ENCODE results near the gene ECD.

The ECD gene

DNA sequence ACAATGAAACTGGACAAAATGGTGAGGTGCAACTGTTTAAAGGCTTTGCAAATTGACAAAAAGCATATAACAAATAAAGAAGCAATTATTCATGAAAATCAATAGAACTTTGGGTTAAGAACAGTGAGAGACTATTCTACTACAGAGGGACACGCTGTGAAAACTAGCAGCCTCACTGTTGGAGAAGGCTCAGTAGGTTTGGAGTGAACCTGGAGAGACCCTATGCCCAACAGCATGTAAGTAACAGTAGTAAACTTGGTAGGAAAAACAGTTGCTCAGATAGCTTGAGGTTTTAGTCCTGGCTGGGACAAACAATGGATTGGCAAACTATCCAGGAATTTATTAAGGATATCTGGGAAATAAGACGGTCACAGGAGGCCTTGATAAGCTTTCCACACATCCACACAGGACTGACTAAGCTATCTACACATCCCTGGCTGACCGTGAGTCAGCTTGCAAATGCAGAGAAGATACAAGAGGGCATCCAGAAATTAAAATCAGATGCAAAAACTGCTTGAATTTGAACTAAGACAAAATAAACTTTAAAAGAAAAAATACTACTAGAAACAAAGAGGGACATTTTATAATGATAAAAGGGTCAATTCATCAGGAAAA is 16.0 kb upstream of the ECD start:
- no peaks in the 10 kb centered on the region for H3K27me3 ChIP-seq (ENCODE audit: control insufficient read depth, insufficient read depth, low read length)
- H3K27ac ChIP-seq (ENCODE audit: low read depth, low read length), result no peak overlapping the region
- H3K4me3 ChIP-seq (ENCODE audit: low read depth, low read length), result no peak overlapping the region
- peaks cover 17% of the 10 kb centered on the region; the same call in 1 of the 2 replicates for H3K36me3 ChIP-seq (ENCODE audit: control insufficient read depth, insufficient read depth, low read length)
- H3K4me1 ChIP-seq (ENCODE audit: control insufficient read depth, insufficient read depth, low read length), result no peaks in the 10 kb centered on the region
- no peak overlapping the region for H3K9ac ChIP-seq (ENCODE audit: low read depth, low read length)
- H3K9me3 ChIP-seq (ENCODE audit: control insufficient read depth, insufficient read depth, low read length), result no peaks in the 10 kb centered on the region

DNA sequence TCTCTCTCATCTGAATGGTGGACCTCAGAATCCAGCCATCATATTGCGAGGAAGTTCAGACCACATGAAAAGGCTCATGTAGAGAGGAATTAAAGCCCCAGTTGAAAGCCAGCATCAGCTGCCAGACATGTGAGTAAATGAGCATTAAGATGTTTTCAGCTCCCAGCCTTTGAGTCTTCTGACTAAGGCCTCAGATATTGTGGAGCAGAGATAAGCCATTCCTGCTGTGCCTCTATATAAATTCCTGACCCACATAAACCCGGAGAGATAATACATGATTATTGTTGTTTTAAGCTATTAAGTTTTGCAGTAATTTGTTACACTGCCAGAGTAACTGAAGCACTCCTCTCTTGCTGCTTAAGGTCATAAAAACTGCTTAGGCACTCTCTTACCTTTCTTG is 14.8 kb upstream of the ECD start:
- peaks cover 17% of the 10 kb centered on the region; the same call in 1 of the 2 replicates for H3K36me3 ChIP-seq (ENCODE audit: control insufficient read depth, insufficient read depth, low read length)
- H3K27ac ChIP-seq (ENCODE audit: low read depth, low read length), result no peak overlapping the region
- no peak overlapping the region for H3K9ac ChIP-seq (ENCODE audit: low read depth, low read length)
- H3K4me1 ChIP-seq (ENCODE audit: control insufficient read depth, insufficient read depth, low read length), result no peaks in the 10 kb centered on the region
- no peak overlapping the region for H3K4me3 ChIP-seq (ENCODE audit: low read depth, low read length)
- no peaks in the 10 kb centered on the region for H3K9me3 ChIP-seq (ENCODE audit: control insufficient read depth, insufficient read depth, low read length)
- no peaks in the 10 kb centered on the region for H3K27me3 ChIP-seq (ENCODE audit: control insufficient read depth, insufficient read depth, low read length)

DNA sequence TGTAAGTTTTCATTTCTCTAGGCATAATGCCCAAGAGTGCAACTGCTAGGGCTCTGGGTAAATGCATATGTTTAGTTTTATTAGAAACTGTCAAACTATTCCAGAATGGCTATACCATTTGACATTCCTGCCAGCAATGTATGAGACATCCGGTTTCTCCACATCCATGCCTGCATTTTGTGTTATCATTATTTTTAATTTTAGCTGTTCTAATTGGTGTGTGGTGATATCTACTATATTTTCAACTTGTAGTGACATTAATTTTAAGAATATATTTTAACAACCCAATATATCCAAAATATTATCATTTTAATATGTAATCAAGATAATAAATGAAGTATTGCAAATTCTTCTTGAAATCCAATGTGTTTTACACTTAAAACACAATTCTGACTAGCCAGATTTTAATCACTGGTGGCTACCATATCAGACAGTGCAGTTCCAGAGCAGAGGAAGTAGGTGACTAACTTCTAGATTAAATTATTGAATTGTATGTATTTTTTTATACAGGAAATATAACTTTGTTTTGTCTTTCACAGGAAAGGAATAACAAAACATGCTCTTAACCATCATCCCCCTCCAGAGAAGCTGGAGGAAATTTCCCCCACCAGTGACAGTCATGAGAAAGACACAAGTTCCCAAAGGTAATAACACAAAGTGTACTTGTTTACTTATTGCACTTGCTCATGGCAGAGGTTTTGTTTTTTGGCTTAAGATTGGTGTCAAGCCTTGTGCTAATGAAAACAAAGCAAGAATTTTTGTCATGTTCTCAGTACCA is 6.5 kb upstream of the ECD start:
- H3K27me3 ChIP-seq (ENCODE audit: control insufficient read depth, insufficient read depth, low read length), result no peaks in the 10 kb centered on the region
- H3K4me3 ChIP-seq (ENCODE audit: low read depth, low read length), result no peak overlapping the region
- H3K9me3 ChIP-seq (ENCODE audit: control insufficient read depth, insufficient read depth, low read length), result no peaks in the 10 kb centered on the region
- H3K9ac ChIP-seq (ENCODE audit: low read depth, low read length), result no peak overlapping the region
- H3K4me1 ChIP-seq (ENCODE audit: control insufficient read depth, insufficient read depth, low read length), result no peaks in the 10 kb centered on the region
- peaks cover 9% of the 10 kb centered on the region for H3K36me3 ChIP-seq (ENCODE audit: control insufficient read depth, insufficient read depth, low read length)
- H3K27ac ChIP-seq (ENCODE audit: low read depth, low read length), result no peak overlapping the region

DNA sequence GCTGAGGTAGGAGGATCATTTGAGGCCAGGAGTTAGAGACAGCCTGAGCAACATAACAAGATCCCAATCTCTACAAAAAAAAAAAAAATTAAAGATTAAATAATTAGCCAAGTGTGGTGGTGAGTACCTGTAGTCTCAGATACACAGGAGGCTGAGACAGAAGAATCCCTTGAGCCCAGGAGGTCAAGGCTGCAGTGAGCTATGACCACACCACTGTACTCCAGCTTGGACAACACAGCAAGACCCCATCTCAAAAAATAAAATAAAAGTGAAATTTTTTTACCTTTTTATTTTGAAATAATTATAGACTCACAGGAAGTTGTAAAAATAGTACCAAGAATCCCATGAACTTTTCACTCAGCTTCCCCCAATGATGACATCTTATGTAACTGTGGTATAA is 5.1 kb upstream of the ECD start:
- H3K27ac ChIP-seq (ENCODE audit: low read depth, low read length), result no peak overlapping the region
- no peaks in the 10 kb centered on the region for H3K9me3 ChIP-seq (ENCODE audit: control insufficient read depth, insufficient read depth, low read length)
- H3K27me3 ChIP-seq (ENCODE audit: control insufficient read depth, insufficient read depth, low read length), result no peaks in the 10 kb centered on the region
- no peaks in the 10 kb centered on the region for H3K4me1 ChIP-seq (ENCODE audit: control insufficient read depth, insufficient read depth, low read length)
- H3K9ac ChIP-seq (ENCODE audit: low read depth, low read length), result no peak overlapping the region
- no peak overlapping the region for H3K4me3 ChIP-seq (ENCODE audit: low read depth, low read length)
- H3K36me3 ChIP-seq (ENCODE audit: control insufficient read depth, insufficient read depth, low read length), result peaks cover 9% of the 10 kb centered on the region

DNA sequence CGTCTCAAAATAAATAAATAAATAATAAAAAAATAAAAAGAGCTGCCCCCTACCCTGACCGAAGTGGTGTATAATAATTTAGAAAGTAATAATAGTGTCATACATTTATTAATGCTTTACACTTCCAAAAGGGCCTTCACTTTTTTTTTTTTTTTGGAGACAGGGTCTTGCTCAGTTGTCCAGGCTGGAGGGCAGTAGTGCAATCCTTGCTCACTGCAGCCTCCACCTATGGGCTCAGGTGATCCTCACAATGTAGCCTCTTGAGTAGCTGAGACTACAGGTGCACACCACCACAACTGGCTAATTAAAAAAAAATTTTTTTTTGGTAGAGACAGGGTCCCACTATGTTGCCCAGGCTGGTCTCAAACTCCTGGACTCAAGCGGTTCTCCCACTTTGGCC is 1.5 kb upstream of the ECD start:
- no peak overlapping the region for H3K27ac ChIP-seq (ENCODE audit: low read depth, low read length)
- H3K27me3 ChIP-seq (ENCODE audit: control insufficient read depth, insufficient read depth, low read length), result no peaks in the 10 kb centered on the region
- no peak overlapping the region for H3K4me3 ChIP-seq (ENCODE audit: low read depth, low read length)
- no peak overlapping the region for H3K9ac ChIP-seq (ENCODE audit: low read depth, low read length)
- H3K9me3 ChIP-seq (ENCODE audit: control insufficient read depth, insufficient read depth, low read length), result no peaks in the 10 kb centered on the region
- no peaks in the 10 kb centered on the region for H3K4me1 ChIP-seq (ENCODE audit: control insufficient read depth, insufficient read depth, low read length)
- peaks cover 4% of the 10 kb centered on the region; the same call in 1 of the 2 replicates for H3K36me3 ChIP-seq (ENCODE audit: control insufficient read depth, insufficient read depth, low read length)

DNA sequence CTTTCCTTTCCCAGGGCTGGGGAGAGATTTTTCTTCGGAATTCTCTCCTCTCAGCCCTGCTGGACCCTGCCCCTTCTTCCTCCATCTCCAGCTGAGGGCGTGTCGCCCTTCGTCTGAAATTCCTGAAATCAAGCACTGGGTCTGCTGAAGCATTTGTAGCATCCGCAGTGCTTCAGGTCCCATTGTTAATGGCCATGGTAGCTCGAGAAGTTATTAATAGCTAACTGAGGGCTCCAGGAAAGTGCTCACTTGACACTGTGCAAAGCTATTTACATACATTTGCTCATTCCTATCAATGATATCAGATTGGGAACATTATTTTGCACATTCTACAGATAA is 626 bp upstream of the ECD start:
- H3K27ac ChIP-seq (ENCODE audit: low read depth, low read length), result peak overlapping the region; percentile 95
- peak overlapping the region; percentile 99 for H3K4me3 ChIP-seq (ENCODE audit: low read depth, low read length)
- no peaks in the 10 kb centered on the region for H3K27me3 ChIP-seq (ENCODE audit: control insufficient read depth, insufficient read depth, low read length)
- H3K9me3 ChIP-seq (ENCODE audit: control insufficient read depth, insufficient read depth, low read length), result no peaks in the 10 kb centered on the region
- H3K4me1 ChIP-seq (ENCODE audit: control insufficient read depth, insufficient read depth, low read length), result no peaks in the 10 kb centered on the region
- H3K9ac ChIP-seq (ENCODE audit: low read depth, low read length), result peak overlapping the region; percentile 65
- peaks cover 9% of the 10 kb centered on the region for H3K36me3 ChIP-seq (ENCODE audit: control insufficient read depth, insufficient read depth, low read length)

DNA sequence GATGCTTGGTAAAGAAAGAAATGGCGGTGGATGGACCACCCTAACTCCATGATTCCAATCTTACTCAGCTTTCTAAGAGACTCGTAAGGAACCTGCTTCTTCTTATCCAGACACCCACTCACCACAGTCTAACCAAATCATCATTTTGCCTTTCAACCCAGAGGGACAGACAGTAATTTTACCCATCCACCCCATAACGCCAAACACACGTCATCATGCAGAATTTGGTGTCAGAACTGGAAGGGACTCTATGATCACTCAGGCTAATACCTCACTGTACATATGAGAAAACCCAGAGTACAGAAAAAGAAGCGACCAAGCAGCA is 388 bp downstream of the ECD start:
- Histone ChIP-seq H3K27ac (ENCODE audit: low read depth, low read length) (peak overlapping the region; percentile 95), H3K36me3 (ENCODE audit: control insufficient read depth, insufficient read depth, low read length) (peaks cover 19% of the 10 kb centered on the region), H3K9ac (ENCODE audit: low read depth, low read length) (peak overlapping the region; percentile 91), H3K9me3 (ENCODE audit: control insufficient read depth, insufficient read depth, low read length) (no peaks in the 10 kb centered on the region), H3K27me3 (ENCODE audit: control insufficient read depth, insufficient read depth, low read length) (no peaks in the 10 kb centered on the region), H3K4me1 (ENCODE audit: control insufficient read depth, insufficient read depth, low read length) (no peaks in the 10 kb centered on the region), H3K4me3 (ENCODE audit: low read depth, low read length) (peak overlapping the region; percentile 99)

DNA sequence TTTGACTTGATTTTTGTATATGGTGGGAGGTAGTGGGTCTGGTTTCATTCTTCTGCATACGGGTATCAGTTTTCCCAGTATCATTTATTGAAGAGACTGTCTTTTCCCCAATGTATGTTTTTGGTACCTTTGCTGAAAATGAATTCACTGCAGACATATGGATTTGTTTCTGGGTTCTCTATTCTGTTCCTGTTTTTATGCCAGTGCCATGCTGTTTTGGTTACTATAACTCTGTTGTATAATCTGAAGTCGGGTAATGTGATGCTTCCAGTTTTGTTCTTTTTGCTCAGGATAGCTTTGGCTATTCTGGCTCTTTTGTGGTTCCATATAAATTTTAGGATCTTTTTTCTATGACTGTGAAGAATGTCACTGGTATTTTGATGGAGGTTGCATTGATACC is 836 bp downstream of the ECD start:
- Histone ChIP-seq H3K9me3 (ENCODE audit: control insufficient read depth, insufficient read depth, low read length) (no peaks in the 10 kb centered on the region), H3K4me1 (ENCODE audit: control insufficient read depth, insufficient read depth, low read length) (no peaks in the 10 kb centered on the region), H3K27ac (ENCODE audit: low read depth, low read length) (no peak overlapping the region), H3K9ac (ENCODE audit: low read depth, low read length) (0 out of 2 replicates have a peak overlapping the region, but pooled peaks have one; percentile 91), H3K27me3 (ENCODE audit: control insufficient read depth, insufficient read depth, low read length) (no peaks in the 10 kb centered on the region), H3K4me3 (ENCODE audit: low read depth, low read length) (peak overlapping the region; percentile 99), H3K36me3 (ENCODE audit: control insufficient read depth, insufficient read depth, low read length) (peaks cover 24% of the 10 kb centered on the region)

DNA sequence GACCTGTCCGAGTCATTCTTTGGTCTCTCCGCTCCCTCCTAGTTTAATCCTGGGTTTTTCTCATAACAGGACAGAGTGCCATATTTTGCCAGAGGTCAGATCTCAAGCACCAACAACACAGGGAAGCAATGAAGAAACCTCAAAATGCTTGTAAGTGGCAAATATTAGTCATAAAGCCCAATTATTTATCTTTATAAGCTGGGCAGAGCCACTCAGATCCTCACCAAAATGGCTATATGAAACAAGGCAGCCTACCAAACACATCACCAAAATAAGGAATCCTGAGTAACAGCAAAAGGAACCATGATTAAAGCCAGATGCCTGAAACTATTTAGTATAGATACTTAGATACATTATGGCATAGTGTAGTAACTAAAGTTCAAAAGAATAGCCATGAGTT is 4.7 kb downstream of the ECD start:
- Histone ChIP-seq H3K27ac (ENCODE audit: low read depth, low read length) (no peak overlapping the region), H3K36me3 (ENCODE audit: control insufficient read depth, insufficient read depth, low read length) (peaks cover 45% of the 10 kb centered on the region), H3K9ac (ENCODE audit: low read depth, low read length) (no peak overlapping the region), H3K27me3 (ENCODE audit: control insufficient read depth, insufficient read depth, low read length) (no peaks in the 10 kb centered on the region), H3K4me3 (ENCODE audit: low read depth, low read length) (no peak overlapping the region), H3K9me3 (ENCODE audit: control insufficient read depth, insufficient read depth, low read length) (no peaks in the 10 kb centered on the region), H3K4me1 (ENCODE audit: control insufficient read depth, insufficient read depth, low read length) (no peaks in the 10 kb centered on the region)

DNA sequence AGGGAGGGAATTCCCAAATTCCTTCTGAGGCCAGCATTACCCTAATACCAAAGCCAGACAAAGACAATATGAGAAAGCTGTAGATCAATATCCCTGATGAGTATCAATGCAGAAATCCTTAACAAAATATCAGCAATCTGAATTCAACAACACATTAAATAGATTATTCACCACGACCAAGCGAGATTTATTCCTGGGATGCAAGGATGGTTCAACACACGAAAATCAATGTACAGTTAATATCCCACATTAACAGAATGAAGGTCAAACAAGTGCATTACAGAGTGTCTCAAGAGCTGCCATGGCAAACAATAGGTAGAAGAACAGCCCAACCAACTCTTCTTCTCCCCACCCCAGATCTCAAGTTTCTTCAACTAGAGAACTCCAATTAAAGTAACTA is 6.1 kb downstream of the ECD start:
- Histone ChIP-seq H3K9me3 (ENCODE audit: control insufficient read depth, insufficient read depth, low read length) (no peaks in the 10 kb centered on the region), H3K9ac (ENCODE audit: low read depth, low read length) (no peak overlapping the region), H3K36me3 (ENCODE audit: control insufficient read depth, insufficient read depth, low read length) (peaks cover 54% of the 10 kb centered on the region), H3K4me1 (ENCODE audit: control insufficient read depth, insufficient read depth, low read length) (no peaks in the 10 kb centered on the region), H3K27ac (ENCODE audit: low read depth, low read length) (no peak overlapping the region), H3K4me3 (ENCODE audit: low read depth, low read length) (no peak overlapping the region), H3K27me3 (ENCODE audit: control insufficient read depth, insufficient read depth, low read length) (no peaks in the 10 kb centered on the region)

DNA sequence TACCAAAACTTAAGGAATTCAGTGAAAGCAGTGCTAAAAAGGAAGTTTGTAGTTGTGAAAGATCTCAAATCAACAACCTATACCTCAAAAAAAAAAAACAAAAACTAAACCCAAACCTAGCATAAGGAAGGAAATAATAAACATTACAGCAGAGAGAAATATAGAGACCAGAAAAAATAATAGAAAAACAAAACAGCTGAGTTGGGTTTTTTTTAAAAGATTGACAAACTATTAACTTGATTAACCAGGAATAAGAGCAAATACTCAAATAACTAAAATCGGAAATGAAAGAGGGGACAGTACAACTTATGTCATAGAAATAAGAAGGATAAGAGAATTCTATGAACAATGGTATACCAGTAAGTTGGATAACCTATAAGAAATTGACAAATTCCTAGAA is 6.7 kb downstream of the ECD start:
- H3K4me1 ChIP-seq (ENCODE audit: control insufficient read depth, insufficient read depth, low read length), result no peaks in the 10 kb centered on the region
- H3K27me3 ChIP-seq (ENCODE audit: control insufficient read depth, insufficient read depth, low read length), result no peaks in the 10 kb centered on the region
- no peaks in the 10 kb centered on the region for H3K9me3 ChIP-seq (ENCODE audit: control insufficient read depth, insufficient read depth, low read length)
- no peak overlapping the region for H3K9ac ChIP-seq (ENCODE audit: low read depth, low read length)
- H3K4me3 ChIP-seq (ENCODE audit: low read depth, low read length), result no peak overlapping the region
- H3K27ac ChIP-seq (ENCODE audit: low read depth, low read length), result no peak overlapping the region
- peaks cover 60% of the 10 kb centered on the region for H3K36me3 ChIP-seq (ENCODE audit: control insufficient read depth, insufficient read depth, low read length)
